Measurements from ENCODE around the gene VIL1. TPM values are rescaled to one million over a fixed set of nuclear protein-coding genes. Genes with fewer than 3 reads are reported as not detected.
A peak's percentile ranks its signal among the peaks of the same experiment; 100 is the strongest.

Gene VIL1
- total and polyA plus RNA-seq, 2 of the 13 experiments (the other 11 are each of a cell fraction or from before 2014, with no cell fraction given) = 287 to 301 TPM

DNA sequence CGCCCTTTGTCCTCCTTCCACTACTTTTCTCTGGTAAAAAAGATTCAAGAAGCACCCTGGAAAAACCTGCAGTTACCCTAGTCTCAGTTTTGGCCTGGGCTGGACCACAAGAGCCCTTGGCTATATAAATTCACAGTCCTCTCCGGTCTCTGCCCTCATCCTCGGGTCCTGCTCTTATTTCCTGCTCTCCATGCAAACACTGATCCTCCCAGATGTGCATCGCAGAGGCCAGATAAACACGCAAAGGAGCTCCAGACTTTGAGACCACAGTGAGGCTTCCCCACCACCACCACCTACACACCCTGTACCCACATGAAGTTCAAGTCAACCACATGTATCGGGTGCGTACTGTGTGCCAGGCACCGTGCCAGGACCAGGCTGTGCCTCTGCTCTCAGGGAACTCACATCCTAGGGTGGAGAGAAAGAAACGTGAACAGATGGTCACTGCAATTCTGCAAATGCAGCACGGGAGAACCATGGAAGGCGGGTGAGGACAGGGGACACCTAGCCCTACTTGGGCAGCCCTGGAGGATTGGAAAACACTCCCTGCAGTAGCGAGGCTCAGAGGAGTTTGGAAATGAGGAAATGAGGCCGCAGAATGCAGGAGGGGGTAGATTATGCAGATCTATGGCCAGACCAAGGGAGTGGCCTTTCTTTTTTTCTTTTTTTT is 11.8 kb upstream of the VIL1 start (continued):
- TF ChIP-seq, protein P1, sequence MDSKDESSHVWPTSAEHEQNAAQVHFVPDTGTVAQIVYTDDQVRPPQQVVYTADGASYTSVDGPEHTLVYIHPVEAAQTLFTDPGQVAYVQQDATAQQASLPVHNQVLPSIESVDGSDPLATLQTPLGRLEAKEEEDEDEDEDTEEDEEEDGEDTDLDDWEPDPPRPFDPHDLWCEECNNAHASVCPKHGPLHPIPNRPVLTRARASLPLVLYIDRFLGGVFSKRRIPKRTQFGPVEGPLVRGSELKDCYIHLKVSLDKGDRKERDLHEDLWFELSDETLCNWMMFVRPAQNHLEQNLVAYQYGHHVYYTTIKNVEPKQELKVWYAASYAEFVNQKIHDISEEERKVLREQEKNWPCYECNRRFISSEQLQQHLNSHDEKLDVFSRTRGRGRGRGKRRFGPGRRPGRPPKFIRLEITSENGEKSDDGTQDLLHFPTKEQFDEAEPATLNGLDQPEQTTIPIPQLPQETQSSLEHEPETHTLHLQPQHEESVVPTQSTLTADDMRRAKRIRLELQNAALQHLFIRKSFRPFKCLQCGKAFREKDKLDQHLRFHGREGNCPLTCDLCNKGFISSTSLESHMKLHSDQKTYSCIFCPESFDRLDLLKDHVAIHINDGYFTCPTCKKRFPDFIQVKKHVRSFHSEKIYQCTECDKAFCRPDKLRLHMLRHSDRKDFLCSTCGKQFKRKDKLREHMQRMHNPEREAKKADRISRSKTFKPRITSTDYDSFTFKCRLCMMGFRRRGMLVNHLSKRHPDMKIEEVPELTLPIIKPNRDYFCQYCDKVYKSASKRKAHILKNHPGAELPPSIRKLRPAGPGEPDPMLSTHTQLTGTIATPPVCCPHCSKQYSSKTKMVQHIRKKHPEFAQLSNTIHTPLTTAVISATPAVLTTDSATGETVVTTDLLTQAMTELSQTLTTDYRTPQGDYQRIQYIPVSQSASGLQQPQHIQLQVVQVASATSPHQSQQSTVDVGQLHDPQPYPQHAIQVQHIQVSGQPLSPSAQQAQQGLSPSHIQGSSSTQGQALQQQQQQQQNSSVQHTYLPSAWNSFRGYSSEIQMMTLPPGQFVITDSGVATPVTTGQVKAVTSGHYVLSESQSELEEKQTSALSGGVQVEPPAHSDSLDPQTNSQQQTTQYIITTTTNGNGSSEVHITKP (CRISPR knock-in tag; IDR thresholded peaks at IDR 0.05; ENCODE audit: low read depth) = no peak
- no peak for TF ChIP-seq SAFB2 (CRISPR knock-in tag; IDR thresholded peaks at IDR 0.05; ENCODE audit: borderline replicate concordance, low read depth)
- TF ChIP-seq HNF4A (CRISPR knock-in tag; IDR thresholded peaks at IDR 0.05) = no peak
- TF ChIP-seq ZNF530 (CRISPR knock-in tag; IDR thresholded peaks at IDR 0.05; ENCODE audit: low read depth) = no peak
- TF ChIP-seq, protein P2, sequence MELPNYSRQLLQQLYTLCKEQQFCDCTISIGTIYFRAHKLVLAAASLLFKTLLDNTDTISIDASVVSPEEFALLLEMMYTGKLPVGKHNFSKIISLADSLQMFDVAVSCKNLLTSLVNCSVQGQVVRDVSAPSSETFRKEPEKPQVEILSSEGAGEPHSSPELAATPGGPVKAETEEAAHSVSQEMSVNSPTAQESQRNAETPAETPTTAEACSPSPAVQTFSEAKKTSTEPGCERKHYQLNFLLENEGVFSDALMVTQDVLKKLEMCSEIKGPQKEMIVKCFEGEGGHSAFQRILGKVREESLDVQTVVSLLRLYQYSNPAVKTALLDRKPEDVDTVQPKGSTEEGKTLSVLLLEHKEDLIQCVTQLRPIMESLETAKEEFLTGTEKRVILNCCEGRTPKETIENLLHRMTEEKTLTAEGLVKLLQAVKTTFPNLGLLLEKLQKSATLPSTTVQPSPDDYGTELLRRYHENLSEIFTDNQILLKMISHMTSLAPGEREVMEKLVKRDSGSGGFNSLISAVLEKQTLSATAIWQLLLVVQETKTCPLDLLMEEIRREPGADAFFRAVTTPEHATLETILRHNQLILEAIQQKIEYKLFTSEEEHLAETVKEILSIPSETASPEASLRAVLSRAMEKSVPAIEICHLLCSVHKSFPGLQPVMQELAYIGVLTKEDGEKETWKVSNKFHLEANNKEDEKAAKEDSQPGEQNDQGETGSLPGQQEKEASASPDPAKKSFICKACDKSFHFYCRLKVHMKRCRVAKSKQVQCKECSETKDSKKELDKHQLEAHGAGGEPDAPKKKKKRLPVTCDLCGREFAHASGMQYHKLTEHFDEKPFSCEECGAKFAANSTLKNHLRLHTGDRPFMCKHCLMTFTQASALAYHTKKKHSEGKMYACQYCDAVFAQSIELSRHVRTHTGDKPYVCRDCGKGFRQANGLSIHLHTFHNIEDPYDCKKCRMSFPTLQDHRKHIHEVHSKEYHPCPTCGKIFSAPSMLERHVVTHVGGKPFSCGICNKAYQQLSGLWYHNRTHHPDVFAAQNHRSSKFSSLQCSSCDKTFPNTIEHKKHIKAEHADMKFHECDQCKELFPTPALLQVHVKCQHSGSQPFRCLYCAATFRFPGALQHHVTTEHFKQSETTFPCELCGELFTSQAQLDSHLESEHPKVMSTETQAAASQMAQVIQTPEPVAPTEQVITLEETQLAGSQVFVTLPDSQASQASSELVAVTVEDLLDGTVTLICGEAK (IDR thresholded peaks at IDR 0.05) = no peak
- TF ChIP-seq, protein P2 (CRISPR knock-in tag; IDR thresholded peaks at IDR 0.05) = 0 out of 2 replicates have a peak, but pooled peaks have one; percentile 13
- no peak for TF ChIP-seq NFIC (IDR thresholded peaks at IDR 0.05; ENCODE audit: low read length)
- TF ChIP-seq RCOR2 (CRISPR knock-in tag; IDR thresholded peaks at IDR 0.05) = no peak; the same call in 1 of the 2 replicates
- TF ChIP-seq RFX3 (CRISPR knock-in tag; IDR thresholded peaks at IDR 0.05) = no peak
- TF ChIP-seq, protein P3, sequence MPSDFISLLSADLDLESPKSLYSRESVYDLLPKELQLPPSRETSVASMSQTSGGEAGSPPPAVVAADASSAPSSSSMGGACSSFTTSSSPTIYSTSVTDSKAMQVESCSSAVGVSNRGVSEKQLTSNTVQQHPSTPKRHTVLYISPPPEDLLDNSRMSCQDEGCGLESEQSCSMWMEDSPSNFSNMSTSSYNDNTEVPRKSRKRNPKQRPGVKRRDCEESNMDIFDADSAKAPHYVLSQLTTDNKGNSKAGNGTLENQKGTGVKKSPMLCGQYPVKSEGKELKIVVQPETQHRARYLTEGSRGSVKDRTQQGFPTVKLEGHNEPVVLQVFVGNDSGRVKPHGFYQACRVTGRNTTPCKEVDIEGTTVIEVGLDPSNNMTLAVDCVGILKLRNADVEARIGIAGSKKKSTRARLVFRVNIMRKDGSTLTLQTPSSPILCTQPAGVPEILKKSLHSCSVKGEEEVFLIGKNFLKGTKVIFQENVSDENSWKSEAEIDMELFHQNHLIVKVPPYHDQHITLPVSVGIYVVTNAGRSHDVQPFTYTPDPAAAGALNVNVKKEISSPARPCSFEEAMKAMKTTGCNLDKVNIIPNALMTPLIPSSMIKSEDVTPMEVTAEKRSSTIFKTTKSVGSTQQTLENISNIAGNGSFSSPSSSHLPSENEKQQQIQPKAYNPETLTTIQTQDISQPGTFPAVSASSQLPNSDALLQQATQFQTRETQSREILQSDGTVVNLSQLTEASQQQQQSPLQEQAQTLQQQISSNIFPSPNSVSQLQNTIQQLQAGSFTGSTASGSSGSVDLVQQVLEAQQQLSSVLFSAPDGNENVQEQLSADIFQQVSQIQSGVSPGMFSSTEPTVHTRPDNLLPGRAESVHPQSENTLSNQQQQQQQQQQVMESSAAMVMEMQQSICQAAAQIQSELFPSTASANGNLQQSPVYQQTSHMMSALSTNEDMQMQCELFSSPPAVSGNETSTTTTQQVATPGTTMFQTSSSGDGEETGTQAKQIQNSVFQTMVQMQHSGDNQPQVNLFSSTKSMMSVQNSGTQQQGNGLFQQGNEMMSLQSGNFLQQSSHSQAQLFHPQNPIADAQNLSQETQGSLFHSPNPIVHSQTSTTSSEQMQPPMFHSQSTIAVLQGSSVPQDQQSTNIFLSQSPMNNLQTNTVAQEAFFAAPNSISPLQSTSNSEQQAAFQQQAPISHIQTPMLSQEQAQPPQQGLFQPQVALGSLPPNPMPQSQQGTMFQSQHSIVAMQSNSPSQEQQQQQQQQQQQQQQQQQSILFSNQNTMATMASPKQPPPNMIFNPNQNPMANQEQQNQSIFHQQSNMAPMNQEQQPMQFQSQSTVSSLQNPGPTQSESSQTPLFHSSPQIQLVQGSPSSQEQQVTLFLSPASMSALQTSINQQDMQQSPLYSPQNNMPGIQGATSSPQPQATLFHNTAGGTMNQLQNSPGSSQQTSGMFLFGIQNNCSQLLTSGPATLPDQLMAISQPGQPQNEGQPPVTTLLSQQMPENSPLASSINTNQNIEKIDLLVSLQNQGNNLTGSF (CRISPR knock-in tag; IDR thresholded peaks at IDR 0.05) = no peak
- no peak for TF ChIP-seq HDAC6 (IDR thresholded peaks at IDR 0.05; ENCODE audit: low read depth, low read length)

All from HepG2 (cell line).